OCI-LY7 (cell line): ENCODE measurements around the gene RUNX1.

ENCODE experiments used
- EZH2phosphoT487 ChIP-seq: fragments of 200-600 bp; sonication (generic); IDR thresholded peaks from 2 replicates; pipeline ENCODE4 v1.6.1; 2018; ENCODE audit warnings: low read depth, borderline replicate concordance, mild to moderate bottlenecking, mixed run types, antibody characterized with exemption, low read length, moderate library complexity, mixed read lengths
- TF ChIP-seq, protein P1 (sequence below): fragments of 200-600 bp; sonication (generic); conservative IDR thresholded peaks from 2 replicates; pipeline ENCODE4 v1.5.1; 2014; ENCODE audit warnings: mild to moderate bottlenecking, antibody characterized with exemption, low read length, moderate library complexity, mixed read lengths

DNA sequence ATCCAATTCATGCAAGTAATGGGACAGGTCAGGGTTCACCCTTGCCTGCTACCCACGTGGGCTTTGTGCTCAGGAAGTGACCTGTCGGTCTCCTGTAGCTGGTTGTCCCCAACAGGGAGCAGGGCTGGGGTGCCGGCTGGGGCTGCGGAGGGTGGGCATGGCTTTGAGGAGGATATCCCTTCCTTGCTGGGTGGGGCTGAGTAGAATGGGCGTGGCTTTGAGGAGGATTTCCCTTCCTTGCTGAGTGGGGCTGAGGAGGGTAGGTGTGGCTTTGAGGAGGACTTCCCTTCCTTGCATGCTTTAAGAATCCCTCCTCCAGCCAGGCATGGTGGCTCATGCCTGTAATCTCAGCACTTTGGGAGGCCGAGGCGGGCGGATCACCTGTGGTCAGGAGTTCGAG is 229.1 kb downstream of the RUNX1 start:
- TF ChIP-seq, protein P1, sequence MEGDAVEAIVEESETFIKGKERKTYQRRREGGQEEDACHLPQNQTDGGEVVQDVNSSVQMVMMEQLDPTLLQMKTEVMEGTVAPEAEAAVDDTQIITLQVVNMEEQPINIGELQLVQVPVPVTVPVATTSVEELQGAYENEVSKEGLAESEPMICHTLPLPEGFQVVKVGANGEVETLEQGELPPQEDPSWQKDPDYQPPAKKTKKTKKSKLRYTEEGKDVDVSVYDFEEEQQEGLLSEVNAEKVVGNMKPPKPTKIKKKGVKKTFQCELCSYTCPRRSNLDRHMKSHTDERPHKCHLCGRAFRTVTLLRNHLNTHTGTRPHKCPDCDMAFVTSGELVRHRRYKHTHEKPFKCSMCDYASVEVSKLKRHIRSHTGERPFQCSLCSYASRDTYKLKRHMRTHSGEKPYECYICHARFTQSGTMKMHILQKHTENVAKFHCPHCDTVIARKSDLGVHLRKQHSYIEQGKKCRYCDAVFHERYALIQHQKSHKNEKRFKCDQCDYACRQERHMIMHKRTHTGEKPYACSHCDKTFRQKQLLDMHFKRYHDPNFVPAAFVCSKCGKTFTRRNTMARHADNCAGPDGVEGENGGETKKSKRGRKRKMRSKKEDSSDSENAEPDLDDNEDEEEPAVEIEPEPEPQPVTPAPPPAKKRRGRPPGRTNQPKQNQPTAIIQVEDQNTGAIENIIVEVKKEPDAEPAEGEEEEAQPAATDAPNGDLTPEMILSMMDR: no peak
- no peak for TF ChIP-seq EZH2phosphoT487
